ENCODE measurements around the gene RHBDD1.

- no peak for TF ChIP-seq HNF4A (conservative IDR thresholded peaks at IDR 0.05)
- no peak for TF ChIP-seq REST (IDR thresholded peaks at IDR 0.05)
- no peak for TF ChIP-seq CTCF (IDR thresholded peaks at IDR 0.05; ENCODE audit: low read depth, low read length, missing input control)
- TF ChIP-seq FOXA1 (IDR thresholded peaks at IDR 0.05), result no peak
- no peak for TF ChIP-seq HNF4G (IDR thresholded peaks at IDR 0.05)
- TF ChIP-seq SP1 (IDR thresholded peaks at IDR 0.05), result no peak
Observed at GRCh38 chr2:226904592-226904991, 68.7 kb downstream of the RHBDD1 start.

Measured in liver (tissue), 3 donors.